Measurements from ENCODE around the gene PRM2. TPM values are rescaled to one million over a fixed set of nuclear protein-coding genes. Genes with fewer than 3 reads are reported as not detected.

Gene PRM2
- total RNA-seq, 1 donor from 2014 or later: not detected

- no peak overlapping the region for H3K27ac Mint-ChIP-seq (ENCODE audit: unreplicated experiment)
- TF ChIP-seq CTCF (IDR thresholded peaks at IDR 0.05): no peak
- H3K9me3 Mint-ChIP-seq (ENCODE audit: unreplicated experiment): no peaks in the 10 kb centered on the region
- H3K4me3 Mint-ChIP-seq (ENCODE audit: unreplicated experiment): no peak overlapping the region
- peaks cover 4% of the 10 kb centered on the region for H3K27me3 Mint-ChIP-seq (ENCODE audit: unreplicated experiment)
- peaks cover 9% of the 10 kb centered on the region for H3K4me1 Mint-ChIP-seq (ENCODE audit: unreplicated experiment)
- DNase-seq (ENCODE audit: extremely low spot score, unreplicated experiment): no peak
- H3K36me3 Mint-ChIP-seq (ENCODE audit: unreplicated experiment): no peaks in the 10 kb centered on the region
Measured at GRCh38 chr16:11270602-11271162, 5.6 kb downstream of the PRM2 start.

- no peak for DNase-seq (ENCODE audit: extremely low spot score, unreplicated experiment)
- H3K9me3 Mint-ChIP-seq (ENCODE audit: unreplicated experiment): no peaks in the 10 kb centered on the region
- no peaks in the 10 kb centered on the region for H3K36me3 Mint-ChIP-seq (ENCODE audit: unreplicated experiment)
- no peak for TF ChIP-seq CTCF (IDR thresholded peaks at IDR 0.05)
- H3K4me3 Mint-ChIP-seq (ENCODE audit: unreplicated experiment): no peak within 1 kb of the TSS
- H3K27ac Mint-ChIP-seq (ENCODE audit: unreplicated experiment): no peak within 1 kb of the TSS
- peaks cover 5% of the 10 kb centered on the region for H3K27me3 Mint-ChIP-seq (ENCODE audit: unreplicated experiment)
- peaks cover 7% of the 10 kb centered on the region for H3K4me1 Mint-ChIP-seq (ENCODE audit: unreplicated experiment)
Measured at GRCh38 chr16:11268921-11269375, 7.3 kb downstream of the PRM2 start, which contains the start of gene TNP2. TSS of gene TNP2 (minus strand) at chr16:11269325. CDS start at chr16:11269262, 63 bp downstream.

GRCh38 chr16:11265124-11265523 lies 11.2 kb downstream of the PRM2 start:
- H3K4me1 Mint-ChIP-seq (ENCODE audit: unreplicated experiment): no peaks in the 10 kb centered on the region
- DNase-seq (ENCODE audit: extremely low spot score, unreplicated experiment): no peak
- H3K36me3 Mint-ChIP-seq (ENCODE audit: unreplicated experiment): no peaks in the 10 kb centered on the region
- TF ChIP-seq CTCF (IDR thresholded peaks at IDR 0.05): no peak
- no peak overlapping the region for H3K4me3 Mint-ChIP-seq (ENCODE audit: unreplicated experiment)
- H3K27me3 Mint-ChIP-seq (ENCODE audit: unreplicated experiment): peaks cover 10% of the 10 kb centered on the region
- no peaks in the 10 kb centered on the region for H3K9me3 Mint-ChIP-seq (ENCODE audit: unreplicated experiment)
- no peak overlapping the region for H3K27ac Mint-ChIP-seq (ENCODE audit: unreplicated experiment)

GRCh38 chr16:11264155-11264832 lies 12.0 kb downstream of the PRM2 start:
- H3K4me3 Mint-ChIP-seq (ENCODE audit: unreplicated experiment): no peak overlapping the region
- TF ChIP-seq CTCF (IDR thresholded peaks at IDR 0.05): no peak
- H3K36me3 Mint-ChIP-seq (ENCODE audit: unreplicated experiment): no peaks in the 10 kb centered on the region
- H3K27me3 Mint-ChIP-seq (ENCODE audit: unreplicated experiment): peaks cover 10% of the 10 kb centered on the region
- DNase-seq (ENCODE audit: extremely low spot score, unreplicated experiment): no peak
- no peaks in the 10 kb centered on the region for H3K9me3 Mint-ChIP-seq (ENCODE audit: unreplicated experiment)
- H3K27ac Mint-ChIP-seq (ENCODE audit: unreplicated experiment): no peak overlapping the region
- H3K4me1 Mint-ChIP-seq (ENCODE audit: unreplicated experiment): peaks cover 6% of the 10 kb centered on the region

- H3K9me3 Mint-ChIP-seq (ENCODE audit: unreplicated experiment): no peaks in the 10 kb centered on the region
- DNase-seq (ENCODE audit: extremely low spot score, unreplicated experiment): no peak
- H3K27me3 Mint-ChIP-seq (ENCODE audit: unreplicated experiment): peaks cover 10% of the 10 kb centered on the region
- TF ChIP-seq CTCF (IDR thresholded peaks at IDR 0.05): no peak
- H3K27ac Mint-ChIP-seq (ENCODE audit: unreplicated experiment): no peak overlapping the region
- H3K4me3 Mint-ChIP-seq (ENCODE audit: unreplicated experiment): no peak overlapping the region
- H3K4me1 Mint-ChIP-seq (ENCODE audit: unreplicated experiment): peaks cover 12% of the 10 kb centered on the region
- no peaks in the 10 kb centered on the region for H3K36me3 Mint-ChIP-seq (ENCODE audit: unreplicated experiment)
Measured at GRCh38 chr16:11263737-11264136, 12.5 kb downstream of the PRM2 start.

All from osteocyte (in vitro differentiated cells).